Activated CD8-positive, alpha-beta memory T cell treated with anti-CD3 and anti-CD28 coated beads for 36 hours (primary cell): ENCODE results near the gene ANKRD13B. TPM values are rescaled to one million over a fixed set of nuclear protein-coding genes. Genes with fewer than 3 reads are reported as not detected.

Experiments used
- CTCF ChIA-PET: fragments of 350-600 bp; sonication (Branson Sonifier 250); formaldehyde crosslinking; loops from one replicate; lab custom pipeline; 2021; ENCODE audit warnings: antibody characterized with exemption; lab: Charles Lee
- POLR2A ChIA-PET: fragments of 350-600 bp; sonication (Branson Sonifier 250); formaldehyde crosslinking; loops from one replicate; lab custom pipeline; 2021; ENCODE audit warnings: antibody characterized with exemption; lab: Charles Lee
- total RNA-seq, 2 experiments: library from RNA; stranded (reverse); gene quantifications; one replicate each; pipeline ENCODE4 v1.2.3, GENCODE V29; 2021

The ANKRD13B gene
- total RNA-seq, 2 experiments from 2014 or later: 27.4 to 29.5 TPM

DNA sequence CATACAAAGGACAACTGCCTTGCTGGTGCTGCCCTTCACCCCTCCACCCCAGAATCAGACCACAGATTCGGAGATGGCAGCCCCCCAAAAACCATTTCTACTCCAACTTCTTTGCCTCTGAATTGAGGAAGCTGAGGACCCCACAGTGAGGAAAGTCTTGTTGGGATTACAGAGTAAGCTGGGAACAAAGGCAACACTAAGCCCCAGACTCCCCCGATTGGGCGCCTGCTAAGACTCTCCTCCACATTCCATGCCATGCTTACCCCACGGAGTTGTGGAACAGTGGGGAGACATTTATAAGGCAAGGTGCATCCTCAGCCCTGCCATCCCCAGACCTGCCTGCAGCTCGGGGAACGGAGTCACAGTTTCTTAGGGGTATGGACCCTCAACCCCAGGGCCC lies 5.3 kb upstream of the ANKRD13B start:
- ChIA-PET POLR2A (interaction anchor here (0.6 to 2.0 kb wide), 8 partner anchors 11 to 63 kb away, joined by 3 to 7 read pairs (median 4); partner anchors contain the start of genes ABHD15 and TP53I13), CTCF (interaction anchor here (1.0 to 6.4 kb wide), 5 partner anchors 15 to 52 kb away, joined by 3 to 33 read pairs (median 4); partner anchors contain the start of gene ABHD15)

DNA sequence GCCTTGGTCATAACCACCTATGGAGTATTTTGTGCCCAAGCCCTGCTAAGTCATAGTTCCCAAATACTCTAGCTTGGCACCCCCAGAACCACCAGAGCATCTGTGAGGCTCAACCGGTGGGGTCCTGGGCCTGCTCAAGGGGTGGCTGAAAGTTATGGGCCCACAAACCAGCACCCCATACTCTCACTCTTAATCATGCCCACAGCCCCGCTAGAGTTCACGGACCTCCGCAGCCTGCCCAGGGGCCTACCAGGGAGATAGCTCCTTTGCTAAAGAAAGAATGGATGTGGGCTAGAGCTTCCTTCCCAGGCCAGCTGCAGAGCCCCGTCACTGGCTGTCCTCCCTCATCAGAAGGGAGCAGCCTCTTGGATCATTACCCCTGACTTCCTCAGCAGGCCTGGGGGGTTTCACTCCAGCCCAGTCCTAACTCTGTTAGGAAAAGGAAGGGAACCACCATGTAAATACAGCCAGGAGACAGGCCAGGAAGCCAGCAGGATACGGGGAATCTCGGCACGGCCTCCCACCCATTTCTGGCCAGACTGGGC lies 4.8 kb upstream of the ANKRD13B start:
- POLR2A ChIA-PET: interaction anchor here (0.6 to 2.0 kb wide), 8 partner anchors 8 to 29 kb away, joined by 3 to 7 read pairs (median 4); partner anchors contain the start of genes ABHD15 and TP53I13

DNA sequence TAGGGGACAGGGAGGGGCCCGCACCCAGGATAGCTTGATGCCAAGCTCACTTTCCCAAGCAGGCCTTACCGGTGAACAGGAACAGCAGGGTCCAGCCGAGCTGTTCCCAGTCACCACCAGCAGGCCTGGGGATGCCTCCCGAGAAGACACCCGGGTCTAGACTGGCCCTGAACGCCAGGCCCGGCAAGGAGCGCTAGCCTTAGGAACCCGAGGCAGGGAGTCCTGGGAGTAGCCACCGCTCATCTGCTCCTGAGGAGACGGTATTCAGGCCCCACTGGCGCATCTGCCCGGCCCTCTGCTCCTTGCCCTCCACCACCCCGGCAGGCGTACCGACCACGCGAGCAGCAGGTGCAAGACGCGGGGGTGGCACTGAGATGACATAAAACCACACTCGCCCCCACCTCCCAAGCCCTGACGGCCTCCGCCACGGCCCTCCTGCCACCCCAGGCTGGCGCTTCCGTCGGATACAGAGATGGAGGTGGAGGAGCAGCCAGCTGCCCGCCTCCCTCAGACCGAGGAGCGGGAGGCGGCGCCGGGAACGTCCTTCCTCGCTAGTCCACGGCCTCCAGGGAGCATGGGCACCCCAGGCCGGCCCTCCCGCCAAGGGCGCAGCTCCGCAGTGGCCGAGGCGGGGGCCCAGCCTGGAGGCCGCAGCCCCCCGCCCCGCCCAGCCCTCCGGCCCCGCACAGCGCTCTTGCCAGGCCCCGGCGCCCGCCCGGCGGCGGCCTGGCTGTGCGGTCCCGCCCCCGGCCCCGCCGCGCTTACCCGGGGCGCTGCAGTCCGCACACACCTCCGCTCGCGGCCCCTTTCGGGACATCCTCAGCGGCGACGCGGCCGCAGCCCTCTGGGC lies 4.1 kb upstream of the ANKRD13B start:
- POLR2A ChIA-PET: interaction anchor here (1.2 to 2.0 kb wide), 6 partner anchors 8 to 29 kb away, joined by 3 to 7 read pairs (median 4); partner anchors contain the start of genes ABHD15 and TP53I13
- CTCF ChIA-PET: interaction anchor here (0.6 to 6.4 kb wide), 8 partner anchors 10 to 130 kb away, joined by 3 to 33 read pairs (median 4); partner anchors contain the start of gene ABHD15

More for the DNA sequence above, 4.8 kb upstream of the ANKRD13B start:
- CTCF ChIA-PET: interaction anchor here (0.6 to 6.4 kb wide), 9 partner anchors 9 to 131 kb away, joined by 3 to 33 read pairs (median 4); partner anchors contain the start of gene ABHD15

DNA sequence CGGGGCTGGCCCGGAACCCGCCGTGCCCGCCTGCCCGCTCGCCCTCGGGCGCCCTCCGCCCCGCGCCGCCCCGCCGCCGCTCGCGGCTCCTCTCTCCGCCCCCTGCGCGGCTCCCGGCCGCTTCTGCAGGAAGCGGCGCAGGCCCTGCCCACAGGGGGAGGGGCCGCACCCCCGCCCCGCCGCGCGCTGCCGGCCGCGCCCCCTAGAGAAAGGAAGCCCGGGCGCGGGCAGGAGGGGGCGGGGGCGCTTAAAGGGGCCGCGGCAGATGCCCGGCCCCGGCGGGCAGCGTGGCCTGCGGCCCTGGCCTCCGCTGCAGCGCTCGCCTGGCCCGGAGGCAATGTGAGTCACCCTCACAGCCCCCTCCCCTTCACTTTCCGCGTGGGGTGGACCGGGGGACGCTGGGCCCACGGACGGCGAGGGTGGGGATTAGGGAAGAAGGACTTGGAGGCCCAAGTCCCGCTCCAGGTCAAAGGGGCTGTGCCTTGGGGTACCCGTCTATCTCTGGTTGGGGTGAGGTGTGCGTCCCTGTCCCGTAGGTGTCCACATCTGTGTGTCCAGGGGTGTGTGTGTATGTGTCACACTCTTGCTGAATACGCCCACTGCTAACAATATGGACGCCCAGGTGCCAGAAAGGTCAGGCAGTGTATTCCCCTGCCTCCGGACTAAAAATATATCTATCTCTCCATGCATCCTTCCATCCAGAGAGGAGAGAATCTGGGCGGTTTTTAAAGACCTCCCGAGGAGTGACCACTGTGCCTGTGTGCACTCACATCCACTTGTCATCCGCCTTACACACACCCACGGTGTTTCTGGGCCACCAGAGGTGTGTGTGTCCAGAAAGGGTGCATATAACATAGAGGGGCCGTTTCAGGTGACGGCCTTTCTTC lies 3.2 kb upstream of the ANKRD13B start, which contains the start of gene GIT1:
Gene GIT1, minus strand, starts transcription at position 125 of the 887 bp plus-strand sequence. CDS start 270 bp downstream, outside the sequence.
- CTCF ChIA-PET: interaction anchor here (1.4 to 6.4 kb wide), 4 partner anchors 9 to 27 kb away, joined by 3 to 39 read pairs (median 22); no protein-coding TSS in a partner anchor

DNA sequence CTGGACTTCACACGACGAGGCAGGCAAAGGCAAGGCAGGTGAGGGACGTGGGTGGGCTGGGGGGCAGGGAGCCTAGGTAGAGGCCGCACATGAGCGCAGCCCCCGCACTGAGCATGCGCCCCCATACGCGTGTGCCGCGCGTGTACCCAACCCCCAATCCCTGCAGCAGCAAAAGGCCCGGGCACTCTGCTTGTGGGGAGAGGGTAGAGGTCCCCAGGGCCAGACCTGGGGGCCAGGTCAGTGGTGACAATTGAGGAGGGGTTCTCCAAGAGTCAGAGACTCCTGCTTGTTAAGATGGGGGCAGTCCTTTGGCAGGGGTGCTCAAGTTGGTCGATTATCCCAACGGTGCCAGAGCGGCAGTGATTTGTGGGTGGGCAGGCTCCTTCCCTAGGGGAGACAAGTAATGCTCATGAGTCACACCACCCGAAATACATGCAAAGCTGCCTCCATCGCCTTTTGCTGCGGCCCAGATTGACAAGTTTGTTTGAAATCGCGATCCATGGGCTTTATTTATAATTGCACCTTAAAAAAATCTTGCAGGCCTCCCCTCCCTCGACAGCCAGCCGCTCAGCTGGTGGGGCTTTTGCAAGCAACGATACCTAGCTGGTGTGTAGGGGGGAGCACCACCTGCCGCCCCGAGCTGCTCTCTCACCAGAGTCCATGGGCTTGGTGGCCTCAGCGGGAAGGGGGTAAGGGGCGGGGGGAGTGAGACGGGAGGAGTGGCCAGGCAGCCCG lies 2.4 kb upstream of the ANKRD13B start:
- ChIA-PET POLR2A (interaction anchor here (0.8 to 3.9 kb wide), 3 partner anchors 23 to 340 kb away, joined by 3 to 17 read pairs (median 9); partner anchors contain the start of genes ABHD15 and TP53I13), CTCF (interaction anchor here (0.6 to 4.7 kb wide), 9 partner anchors 10 to 192 kb away, joined by 3 to 97 read pairs (median 6); no protein-coding TSS in a partner anchor)

More for the DNA sequence above, 3.2 kb upstream of the ANKRD13B start, which contains the start of gene GIT1:
- POLR2A ChIA-PET: interaction anchor here (1.4 to 2.0 kb wide), 3 partner anchors 9 to 24 kb away, joined by 3 to 9 read pairs (median 4); partner anchors contain the start of genes ABHD15 and TP53I13

DNA sequence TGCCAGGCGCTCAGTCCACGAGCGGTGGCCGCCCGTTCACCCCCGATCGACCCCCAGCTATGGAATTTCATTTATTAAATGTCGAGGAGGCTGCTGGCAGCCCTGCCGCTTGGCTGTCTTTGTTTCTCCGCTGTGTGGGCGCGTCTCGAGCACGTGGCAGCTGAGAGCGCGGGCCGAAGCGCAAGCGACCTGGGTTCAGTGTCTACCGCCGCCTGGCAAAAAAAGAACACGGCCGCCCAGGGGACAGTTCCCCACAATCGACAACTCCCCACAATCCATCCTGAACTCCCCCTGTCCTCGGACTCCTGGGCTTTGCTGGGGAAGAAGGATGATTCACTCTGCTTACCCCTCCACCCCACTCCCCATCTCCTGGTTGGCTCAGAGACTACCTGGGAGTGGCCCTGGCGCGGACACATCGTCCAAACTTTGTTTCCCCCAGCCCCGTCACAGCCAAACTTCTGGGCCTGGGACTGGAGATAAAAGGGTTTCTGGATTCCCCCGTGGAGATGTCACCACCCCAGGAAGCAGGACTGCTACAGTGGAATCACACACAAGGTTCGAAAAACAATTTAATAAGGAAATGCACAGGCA lies 1.7 kb upstream of the ANKRD13B start:
- POLR2A ChIA-PET: interaction anchor here (0.6 to 3.9 kb wide), 6 partner anchors 10 to 339 kb away, joined by 3 to 17 read pairs (median 4); partner anchors contain the start of genes ABHD15 and TP53I13
- CTCF ChIA-PET: interaction anchor here (0.6 to 4.7 kb wide), 16 partner anchors 10 to 300 kb away, joined by 3 to 97 read pairs (median 4); partner anchors contain the start of gene ABHD15

DNA sequence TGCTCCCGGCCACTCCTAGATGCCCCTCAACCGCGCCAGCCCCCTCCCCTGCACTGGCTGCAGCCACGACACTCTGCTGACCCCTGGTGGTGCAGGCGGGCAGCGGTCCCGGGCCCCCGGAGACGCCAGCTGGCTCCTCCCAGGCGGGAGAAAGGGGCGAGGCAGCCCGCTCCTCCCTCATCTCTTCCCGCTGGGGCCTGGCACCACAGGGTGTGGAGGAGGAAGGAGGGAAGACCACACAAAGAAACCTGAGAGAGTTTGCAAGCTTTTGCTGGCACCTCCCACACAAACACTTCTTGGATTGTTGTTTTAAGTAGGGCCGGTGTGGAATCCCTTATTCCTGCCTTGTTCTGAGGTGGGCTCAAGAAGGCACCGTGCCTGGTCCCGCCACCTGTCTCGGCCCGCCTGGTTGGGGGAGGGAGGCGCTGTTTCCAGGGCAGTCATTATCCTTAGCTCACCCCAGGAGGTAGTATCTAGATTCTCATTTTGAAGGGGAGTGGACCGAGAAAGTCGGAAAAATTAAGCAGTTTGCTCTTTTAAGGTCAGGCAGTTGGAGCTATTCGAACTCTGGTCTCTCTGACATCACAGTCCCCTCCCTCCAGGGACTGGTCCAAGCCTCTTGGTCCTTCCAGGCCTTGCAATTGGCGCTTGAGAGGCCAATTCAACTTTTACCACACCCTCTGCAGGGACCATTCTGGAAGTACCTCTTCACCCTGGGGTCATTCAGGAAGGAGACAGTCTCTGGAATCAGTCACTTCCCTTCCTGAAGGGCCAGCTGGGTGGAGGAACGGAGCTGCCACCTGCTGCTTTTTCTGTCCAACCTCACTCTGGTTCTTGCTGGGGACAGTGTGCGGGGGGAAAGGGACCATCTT lies 959 bp upstream of the ANKRD13B start:
- ChIA-PET POLR2A (interaction anchor here (0.5 to 3.9 kb wide), 9 partner anchors 11 to 298 kb away, joined by 3 to 17 read pairs (median 4); partner anchors contain the start of genes ABHD15, NUFIP2 and TP53I13), CTCF (interaction anchor here (0.8 to 4.7 kb wide), 18 partner anchors 11 to 340 kb away, joined by 3 to 97 read pairs (median 4); partner anchors contain the start of gene ABHD15)

DNA sequence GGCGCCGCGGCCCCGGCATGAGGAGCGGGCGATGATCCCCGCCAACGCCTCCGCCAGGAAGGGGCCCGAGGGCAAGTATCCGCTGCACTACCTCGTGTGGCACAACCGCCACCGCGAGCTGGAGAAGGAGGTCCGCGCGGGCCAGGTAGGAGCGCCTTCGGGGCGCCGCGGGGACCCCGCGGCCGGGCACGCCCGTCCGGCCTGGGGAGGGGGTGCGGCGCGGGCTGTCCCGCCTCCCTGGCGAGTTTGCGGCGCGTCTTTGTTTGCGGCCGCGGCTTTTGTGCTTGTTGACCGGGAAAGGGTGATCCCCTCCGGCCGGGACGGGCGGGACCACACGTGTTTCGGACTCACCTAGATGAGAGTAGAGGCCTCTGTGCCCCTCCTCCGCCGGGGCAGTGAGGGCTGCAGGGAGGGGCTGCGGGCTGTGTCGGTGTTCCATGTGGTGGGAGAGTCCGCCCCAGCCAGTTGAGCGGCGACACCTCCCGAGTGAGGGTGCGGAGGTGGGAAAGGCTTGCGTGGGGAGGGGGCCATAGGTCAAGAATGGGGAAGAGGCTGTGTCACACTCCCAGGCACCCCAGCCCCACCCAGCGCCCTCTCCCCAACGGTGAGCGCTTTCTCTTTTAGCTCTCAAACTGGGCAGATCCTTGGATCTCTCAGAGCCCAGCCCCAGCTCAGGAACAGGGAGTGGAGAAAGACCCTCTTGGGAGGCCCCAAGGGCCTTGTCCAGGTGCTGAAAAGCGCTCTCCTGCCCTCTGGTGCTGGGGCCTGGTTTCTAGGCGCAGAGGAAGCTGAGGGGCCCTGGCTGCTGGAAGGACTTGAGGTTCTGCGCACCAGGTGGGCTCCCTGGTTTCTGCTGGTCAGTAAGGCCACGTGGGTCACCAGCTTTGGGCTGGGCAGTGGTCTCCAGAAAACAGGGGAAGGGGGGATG lies 923 bp downstream of the ANKRD13B start:
- ChIA-PET CTCF (interaction anchor here (0.6 to 4.7 kb wide), 8 partner anchors 17 to 414 kb away, joined by 3 to 97 read pairs (median 6); partner anchors contain the start of gene MYO18A), POLR2A (interaction anchor here (0.6 to 3.9 kb wide), 7 partner anchors 20 to 300 kb away, joined by 3 to 17 read pairs (median 4); partner anchors contain the start of gene NUFIP2)

DNA sequence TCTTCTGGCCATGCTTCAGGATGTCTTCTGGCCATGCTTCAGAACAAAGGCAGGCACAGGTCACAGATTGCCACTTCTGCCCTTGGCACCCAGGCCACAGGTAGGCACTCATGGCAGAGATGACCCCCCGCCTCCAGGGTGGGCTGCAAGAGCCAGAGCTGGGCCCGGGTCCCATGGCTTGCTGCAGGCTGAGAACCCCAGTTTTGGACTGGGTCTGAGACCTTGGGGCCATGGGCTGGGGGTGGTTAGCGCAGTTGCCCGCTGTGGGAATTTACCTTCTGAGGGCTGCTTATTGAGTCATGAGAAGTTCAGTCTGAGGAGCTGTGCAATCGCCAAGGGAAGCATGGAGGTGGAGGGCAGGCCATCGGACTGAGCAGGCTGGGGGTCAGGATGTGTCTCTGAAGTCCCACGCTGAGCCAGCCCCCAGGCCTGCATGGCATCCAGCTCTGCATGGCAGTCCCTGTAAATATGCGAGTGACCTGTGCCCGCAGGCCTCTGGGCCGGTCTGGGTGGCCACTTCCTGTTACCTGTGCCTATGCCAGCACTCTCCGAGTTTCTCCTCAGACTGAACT lies 1.7 kb downstream of the ANKRD13B start:
- ChIA-PET CTCF (interaction anchor here (1.0 to 4.7 kb wide), 3 partner anchors 21 to 415 kb away, joined by 3 to 97 read pairs (median 5); partner anchors contain the start of gene MYO18A), POLR2A (interaction anchor here (0.6 to 3.9 kb wide), 4 partner anchors 22 to 300 kb away, joined by 3 to 17 read pairs (median 4); partner anchors contain the start of gene NUFIP2)

DNA sequence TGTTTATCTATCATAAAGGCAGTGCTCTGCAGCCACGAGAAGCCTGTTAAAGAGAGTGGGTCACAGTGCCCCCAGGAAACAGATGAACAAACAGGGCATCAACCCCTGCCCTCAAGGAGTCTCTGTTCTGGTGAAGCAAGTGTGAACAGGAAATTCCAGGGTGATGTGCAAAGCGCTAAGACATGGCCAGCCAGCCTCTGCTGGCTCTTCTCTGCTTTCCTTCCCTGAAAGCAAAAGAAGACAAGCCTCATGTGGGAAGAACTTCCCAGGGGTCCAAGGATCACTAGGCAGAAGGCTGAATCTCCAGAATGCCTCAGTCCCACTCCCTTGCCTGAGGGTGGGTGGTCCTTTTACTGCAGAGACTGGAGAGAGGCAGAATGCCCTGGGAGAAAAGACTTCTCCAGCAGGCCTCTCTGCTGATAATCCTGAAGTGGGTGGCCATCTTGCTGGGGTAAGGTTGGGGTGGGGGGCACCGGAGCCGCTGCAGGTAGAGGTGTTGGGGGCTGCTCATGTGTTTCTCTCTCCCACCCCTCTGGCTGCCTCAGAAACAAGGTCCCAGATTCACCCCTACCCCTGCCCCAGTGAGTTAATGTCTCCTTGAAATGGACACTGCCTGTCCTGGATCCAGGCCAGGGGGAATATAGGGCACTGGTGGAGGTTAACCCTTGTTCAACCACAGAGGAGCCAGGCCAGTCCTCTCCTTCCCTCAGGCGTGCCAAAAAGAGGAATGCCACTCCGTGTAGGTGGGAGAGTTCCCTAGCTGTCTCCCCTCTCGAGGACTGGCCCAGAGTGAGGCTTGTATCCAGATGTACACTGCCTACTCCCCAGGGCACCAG lies 2.4 kb downstream of the ANKRD13B start:
- ChIA-PET CTCF (interaction anchor here (2.9 to 4.7 kb wide), 2 partner anchors 18 to 20 kb away, joined by 12 to 97 read pairs; no protein-coding TSS in a partner anchor), POLR2A (interaction anchor here (1.4 kb wide), 1 partner anchor 301 kb away, joined by 3 read pairs; the partner anchor contains the start of gene NUFIP2)

DNA sequence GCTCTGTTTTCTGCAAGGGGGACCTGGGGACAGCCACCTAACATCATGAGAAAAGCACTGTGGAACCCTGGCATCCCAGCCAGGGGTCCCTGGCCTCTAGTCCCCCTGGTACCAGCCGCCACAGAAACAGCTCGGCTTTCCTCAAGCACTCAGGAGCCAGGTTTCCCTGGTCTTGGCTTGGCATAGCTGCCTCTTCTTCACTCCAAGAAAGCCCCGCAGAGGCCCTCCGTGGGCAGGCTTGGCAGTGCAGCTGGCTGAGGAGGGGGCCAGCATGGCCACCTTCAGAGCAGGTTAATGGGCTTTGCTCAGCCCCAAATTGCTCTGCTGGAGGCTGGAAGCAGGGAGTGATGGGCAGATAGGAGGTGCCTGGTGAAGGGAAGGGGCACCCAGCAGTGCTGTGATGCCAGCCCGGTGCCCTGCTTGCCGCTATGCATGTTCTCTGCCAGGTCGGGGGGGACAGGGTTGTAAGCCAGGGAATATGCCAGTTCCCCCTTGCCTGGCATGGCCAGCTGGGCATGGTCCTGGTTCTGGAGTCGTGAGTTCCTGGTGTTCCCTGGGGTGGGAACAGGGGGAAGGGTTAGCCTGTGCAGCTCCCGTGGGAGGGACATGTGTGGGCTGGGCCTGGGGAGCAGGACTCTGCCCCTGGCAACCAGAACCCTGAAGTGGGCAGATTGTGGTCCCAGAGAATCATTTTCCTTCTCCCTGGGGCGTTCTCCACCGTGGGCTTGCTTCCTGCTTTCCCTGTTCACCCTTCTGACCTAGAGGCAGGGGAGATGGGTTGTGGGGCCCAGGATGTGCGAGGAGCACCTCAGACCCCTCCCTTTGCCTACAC lies 3.2 kb downstream of the ANKRD13B start:
- CTCF ChIA-PET: interaction anchor here (0.5 to 2.9 kb wide), 2 partner anchors 11 to 17 kb away, joined by 4 to 12 read pairs; no protein-coding TSS in a partner anchor
- POLR2A ChIA-PET: no interaction called here

DNA sequence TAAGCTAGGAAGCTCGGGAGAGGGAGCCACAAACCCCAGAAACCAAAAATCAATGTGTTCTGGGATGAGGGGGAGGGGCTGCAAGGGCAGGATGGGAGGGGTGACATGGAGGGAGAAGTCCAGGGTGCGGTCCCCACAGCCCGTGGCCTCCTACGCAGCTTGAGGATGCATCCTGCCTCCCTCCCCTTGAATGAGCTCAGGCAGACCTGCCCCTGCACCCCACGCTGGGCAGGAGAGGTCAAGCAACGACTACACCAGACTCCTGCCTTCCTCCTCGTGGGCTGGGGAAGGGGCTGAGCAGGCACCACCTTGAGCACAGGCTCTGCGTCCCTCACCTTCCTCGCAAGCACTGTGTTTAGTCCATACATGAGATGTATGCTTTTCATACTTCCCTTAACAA lies 3.9 kb downstream of the ANKRD13B start:
- CTCF ChIA-PET: interaction anchor here (0.5 to 2.9 kb wide), 3 partner anchors 10 to 28 kb away, joined by 3 to 12 read pairs (median 4); partner anchors contain the start of gene TP53I13
- POLR2A ChIA-PET: no interaction called here
